ENCODE measurements around the gene SH3PXD2B. TPM values are rescaled to one million over a fixed set of nuclear protein-coding genes. Genes with fewer than 3 reads are reported as not detected.

Gene SH3PXD2B
- total and polyA plus RNA-seq, 2 donors (not counting 1 experiment from before 2014, with no cell fraction given), result 12.6 to 21.1 TPM

- no peak overlapping the region for H3K4me3 ChIP-seq (replicated peaks in 1 of 4; ENCODE audit: control extremely low read depth in 1 of 4, insufficient read depth in 1 of 4, low read depth in 3 of 4, low read length in 4 of 4)
- no peaks in the 10 kb centered on the region for H4K20me1 ChIP-seq (ENCODE audit: control insufficient read depth, extremely low read depth, insufficient read depth, low read length)
- no peak for TF ChIP-seq EZH2 (IDR thresholded peaks at IDR 0.05; ENCODE audit: low read length, missing control alignments)
- no peak for TF ChIP-seq CTCF (conservative IDR thresholded peaks at IDR 0.05 in 1 of 2, IDR thresholded peaks at IDR 0.05 in 1 of 2; ENCODE audit: low read depth in 1 of 2, low read length in 2 of 2)
- H3K36me3 ChIP-seq (ENCODE audit: control insufficient read depth, insufficient read depth, low read length), result no peaks in the 10 kb centered on the region
- H3K27me3 ChIP-seq (ENCODE audit: control insufficient read depth, insufficient read depth, low read length), result no peaks in the 10 kb centered on the region
- DNase-seq (ENCODE audit: low read depth in 2 of 2), result no peak
- peaks cover 28% of the 10 kb centered on the region for H3K4me1 ChIP-seq (ENCODE audit: control insufficient read depth, extremely low read depth, insufficient read depth, low read length)
- H3K79me2 ChIP-seq (ENCODE audit: control insufficient read depth, insufficient read depth, low read length), result peaks cover 5% of the 10 kb centered on the region
- no peak overlapping the region for H2AFZ ChIP-seq (ENCODE audit: low read length)
- H3K4me2 ChIP-seq (ENCODE audit: extremely low read depth, insufficient read depth, low read length), result no peak overlapping the region
- no peaks in the 10 kb centered on the region for H3K9me3 ChIP-seq (ENCODE audit: control insufficient read depth, insufficient read depth, low read depth, low read length)
- no peak overlapping the region for H3K27ac ChIP-seq (ENCODE audit: insufficient read depth, low read length)
- no peak overlapping the region for H3K9ac ChIP-seq (ENCODE audit: insufficient read depth, low read length)
Measured at GRCh38 chr5:172422255-172422654, 32.1 kb downstream of the SH3PXD2B start.

DNA sequence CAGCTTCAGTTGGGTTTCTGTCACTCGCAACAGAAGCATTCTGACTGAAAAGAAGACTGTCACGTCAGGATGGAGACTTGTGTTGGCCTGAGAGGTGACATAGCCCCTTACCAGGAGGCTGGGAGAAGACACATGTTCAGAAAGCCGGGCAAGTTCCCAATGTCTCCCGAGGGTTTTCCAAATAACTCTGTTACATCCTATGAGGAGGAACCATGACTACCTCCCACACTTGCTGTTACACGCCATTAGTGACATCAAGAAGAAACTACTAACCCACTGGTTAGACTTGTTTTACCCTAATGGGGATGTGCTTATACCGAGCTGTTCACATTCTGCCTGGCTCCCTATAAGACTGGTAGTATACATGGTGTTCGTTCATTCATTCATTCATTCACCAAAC lies 33.3 kb downstream of the SH3PXD2B start:
- Histone ChIP-seq H3K27ac (ENCODE audit: insufficient read depth, low read length) (peak overlapping the region; percentile 40), H3K27me3 (ENCODE audit: control insufficient read depth, insufficient read depth, low read length) (no peaks in the 10 kb centered on the region), H3K4me3 (replicated peaks in 1 of 4; ENCODE audit: control extremely low read depth in 1 of 4, insufficient read depth in 1 of 4, low read depth in 3 of 4, low read length in 4 of 4) (no peak overlapping the region), H3K4me2 (ENCODE audit: extremely low read depth, insufficient read depth, low read length) (no peak overlapping the region), H3K36me3 (ENCODE audit: control insufficient read depth, insufficient read depth, low read length) (no peaks in the 10 kb centered on the region), H3K79me2 (ENCODE audit: control insufficient read depth, insufficient read depth, low read length) (peaks cover 2% of the 10 kb centered on the region), H3K4me1 (ENCODE audit: control insufficient read depth, extremely low read depth, insufficient read depth, low read length) (peaks cover 28% of the 10 kb centered on the region), H3K9me3 (ENCODE audit: control insufficient read depth, insufficient read depth, low read depth, low read length) (no peaks in the 10 kb centered on the region), H4K20me1 (ENCODE audit: control insufficient read depth, extremely low read depth, insufficient read depth, low read length) (no peaks in the 10 kb centered on the region), H3K9ac (ENCODE audit: insufficient read depth, low read length) (no peak overlapping the region), H2AFZ (ENCODE audit: low read length) (no peak overlapping the region)
- DNase-seq (ENCODE audit: low read depth in 2 of 2), result no peak
- TF ChIP-seq EZH2 (IDR thresholded peaks at IDR 0.05; ENCODE audit: low read length, missing control alignments), result no peak
- no peak for TF ChIP-seq CTCF (conservative IDR thresholded peaks at IDR 0.05 in 1 of 2, IDR thresholded peaks at IDR 0.05 in 1 of 2; ENCODE audit: low read depth in 1 of 2, low read length in 2 of 2)

GRCh38 chr5:172420235-172420939 lies 33.9 kb downstream of the SH3PXD2B start:
- H3K9ac ChIP-seq (ENCODE audit: insufficient read depth, low read length), result no peak overlapping the region
- peak overlapping the region; percentile 40 for H3K27ac ChIP-seq (ENCODE audit: insufficient read depth, low read length)
- DNase-seq (ENCODE audit: low read depth in 2 of 2), result peak; percentile 97 to 98
- TF ChIP-seq CTCF (conservative IDR thresholded peaks at IDR 0.05 in 1 of 2, IDR thresholded peaks at IDR 0.05 in 1 of 2; ENCODE audit: low read depth in 1 of 2, low read length in 2 of 2), result no peak
- no peak for TF ChIP-seq EZH2 (IDR thresholded peaks at IDR 0.05; ENCODE audit: low read length, missing control alignments)
- H2AFZ ChIP-seq (ENCODE audit: low read length), result no peak overlapping the region
- peaks cover 2% of the 10 kb centered on the region for H3K79me2 ChIP-seq (ENCODE audit: control insufficient read depth, insufficient read depth, low read length)
- H3K9me3 ChIP-seq (ENCODE audit: control insufficient read depth, insufficient read depth, low read depth, low read length), result no peaks in the 10 kb centered on the region
- H3K4me3 ChIP-seq (replicated peaks in 1 of 4; ENCODE audit: control extremely low read depth in 1 of 4, insufficient read depth in 1 of 4, low read depth in 3 of 4, low read length in 4 of 4), result no peak overlapping the region
- no peaks in the 10 kb centered on the region for H4K20me1 ChIP-seq (ENCODE audit: control insufficient read depth, extremely low read depth, insufficient read depth, low read length)
- H3K4me1 ChIP-seq (ENCODE audit: control insufficient read depth, extremely low read depth, insufficient read depth, low read length), result peaks cover 28% of the 10 kb centered on the region
- no peaks in the 10 kb centered on the region for H3K36me3 ChIP-seq (ENCODE audit: control insufficient read depth, insufficient read depth, low read length)
- H3K27me3 ChIP-seq (ENCODE audit: control insufficient read depth, insufficient read depth, low read length), result no peaks in the 10 kb centered on the region
- no peak overlapping the region for H3K4me2 ChIP-seq (ENCODE audit: extremely low read depth, insufficient read depth, low read length)
